HepG2 (cell line): Measurements from ENCODE around the gene SDF2. TPM values are rescaled to one million over a fixed set of nuclear protein-coding genes. Genes with fewer than 3 reads are reported as not detected.

Experiments used
- BATF2 ChIP-seq: sonication (generic); formaldehyde crosslinking; IDR thresholded peaks from 2 replicates; pipeline ENCODE4 v1.8.0; 2022; ENCODE audit warnings: mild to moderate bottlenecking, missing genetic modification reagents, moderate library complexity
- CEBPG ChIP-seq: IDR thresholded peaks from 2 replicates; pipeline ENCODE4 v1.6.1; 2016
- CERS6 ChIP-seq: sonication (generic); formaldehyde crosslinking; IDR thresholded peaks from 2 replicates; pipeline ENCODE4 v1.5.0; 2020; ENCODE audit warnings: missing genetic modification reagents
- DBP ChIP-seq: sonication (generic); formaldehyde crosslinking; IDR thresholded peaks from 2 replicates; pipeline ENCODE4 v1.4.0; 2020; ENCODE audit warnings: missing genetic modification reagents; ENCODE audit errors: not compliant biosample characterization
- GATAD2A ChIP-seq: IDR thresholded peaks from 2 replicates; pipeline ENCODE4 v1.6.1; 2016
- KDM2A ChIP-seq: sonication (generic); formaldehyde crosslinking; IDR thresholded peaks from 2 replicates; pipeline ENCODE4 v1.4.0; 2020; ENCODE audit warnings: low read depth, missing genetic modification reagents, borderline replicate concordance
- MNT ChIP-seq: fragments of 450-650 bp; IDR thresholded peaks from 2 replicates; pipeline ENCODE4 v1.6.1; 2016
- REXO4 ChIP-seq: sonication (generic); formaldehyde crosslinking; IDR thresholded peaks from 2 replicates; pipeline ENCODE4 v1.8.0; 2022; ENCODE audit warnings: missing genetic modification reagents, mild to moderate bottlenecking, borderline replicate concordance
- SALL1 ChIP-seq: sonication (generic); formaldehyde crosslinking; IDR thresholded peaks from 2 replicates; pipeline ENCODE4 v1.8.0; 2022; ENCODE audit warnings: mild to moderate bottlenecking, missing genetic modification reagents
- SRSF4 ChIP-seq: fragments of 200-400 bp; formaldehyde crosslinking; IDR thresholded peaks from one replicate; pipeline ENCODE4 v1.6.1; 2018; ENCODE audit warnings: mild to moderate bottlenecking, low read depth, low read length, moderate library complexity; ENCODE audit not compliant: poor library complexity, severe bottlenecking
- ZNF446 ChIP-seq: sonication (generic); formaldehyde crosslinking; IDR thresholded peaks from 2 replicates; pipeline ENCODE4 v1.5.0; 2020; ENCODE audit warnings: mild to moderate bottlenecking, missing genetic modification reagents
- ZNF580 ChIP-seq: IDR thresholded peaks from 2 replicates; pipeline ENCODE4 v1.6.1; 2016; ENCODE audit warnings: low read depth, borderline replicate concordance
- polyA plus RNA-seq, 8 experiments: library from polyadenylated mRNA; depleted of rRNA in 3 of 8; stranded (reverse) in 7 of 8; unstranded in 1 of 8; fragments of >200 nt; fragmentation: Illumina TruSeq in 4 of 8; extraction: Trizol in 4 of 8; gene quantifications; 2 replicates each; pipeline versions ENCODE4 v1.2.1 to v1.2.3, GENCODE V29; 2011 to 2016; ENCODE audit warnings: low read depth in 4 of 8, missing spikeins in 1 of 8, mixed read lengths in 1 of 8; ENCODE audit not compliant: insufficient read depth in 1 of 8
- total RNA-seq, 5 experiments: library from RNA; depleted of rRNA; stranded (reverse); fragments of >200 nt; fragmentation: Illumina TruSeq; extraction: Trizol; gene quantifications; 2 replicates each; pipeline ENCODE4 v1.2.3, GENCODE V29; 2016; ENCODE audit warnings: low read depth in 1 of 5
- TF ChIP-seq, protein P1 (sequence below): IDR thresholded peaks from 2 replicates; pipeline ENCODE4 v1.6.1; 2016; ENCODE audit warnings: missing biosample characterization, missing genetic modification reagents, low read depth
- TF ChIP-seq, protein P2 (sequence below): sonication (generic); formaldehyde crosslinking; IDR thresholded peaks from 2 replicates; pipeline ENCODE4 v1.5.1; 2020; ENCODE audit warnings: mild to moderate bottlenecking, missing genetic modification reagents, borderline replicate concordance

Gene SDF2
- total and polyA plus RNA-seq, 2 of the 13 experiments (the other 11 are each of a cell fraction or from before 2014, with no cell fraction given) = 58.2 to 58.4 TPM

DNA sequence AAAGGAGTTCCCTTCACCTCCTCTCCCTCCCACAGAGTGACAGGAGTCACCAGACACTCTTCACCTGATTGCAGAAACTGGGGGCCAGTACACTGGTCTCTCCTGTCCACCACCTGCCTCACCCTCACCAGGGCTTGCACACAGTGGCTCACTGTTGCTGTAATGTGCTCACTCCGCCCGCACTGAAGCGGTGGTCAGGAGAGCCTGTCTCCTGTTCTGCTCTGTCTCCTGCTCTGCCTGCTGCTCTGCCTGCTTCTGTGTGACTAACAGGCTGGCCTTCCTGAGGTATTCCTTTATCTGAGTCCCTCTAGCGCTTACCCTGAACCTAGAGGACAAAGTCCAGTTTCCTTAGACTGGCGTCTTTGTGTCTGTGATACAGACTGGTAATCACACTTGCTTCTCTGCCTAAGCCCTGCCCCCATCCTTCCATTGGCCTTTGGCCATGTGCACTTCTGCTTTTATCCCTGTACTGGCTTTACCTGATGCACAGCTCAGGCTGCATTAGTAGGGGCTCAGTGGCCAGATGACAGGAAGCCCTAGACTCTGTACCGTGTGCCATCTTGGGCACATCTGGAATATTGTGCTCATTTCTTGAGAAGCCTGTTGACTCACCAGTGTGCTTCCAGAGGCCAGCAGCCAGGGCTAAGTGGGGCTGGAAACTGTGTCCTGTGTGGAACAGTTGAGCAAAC, 36.7 kb upstream of the SDF2 start (continued):
- TF ChIP-seq, protein P1, sequence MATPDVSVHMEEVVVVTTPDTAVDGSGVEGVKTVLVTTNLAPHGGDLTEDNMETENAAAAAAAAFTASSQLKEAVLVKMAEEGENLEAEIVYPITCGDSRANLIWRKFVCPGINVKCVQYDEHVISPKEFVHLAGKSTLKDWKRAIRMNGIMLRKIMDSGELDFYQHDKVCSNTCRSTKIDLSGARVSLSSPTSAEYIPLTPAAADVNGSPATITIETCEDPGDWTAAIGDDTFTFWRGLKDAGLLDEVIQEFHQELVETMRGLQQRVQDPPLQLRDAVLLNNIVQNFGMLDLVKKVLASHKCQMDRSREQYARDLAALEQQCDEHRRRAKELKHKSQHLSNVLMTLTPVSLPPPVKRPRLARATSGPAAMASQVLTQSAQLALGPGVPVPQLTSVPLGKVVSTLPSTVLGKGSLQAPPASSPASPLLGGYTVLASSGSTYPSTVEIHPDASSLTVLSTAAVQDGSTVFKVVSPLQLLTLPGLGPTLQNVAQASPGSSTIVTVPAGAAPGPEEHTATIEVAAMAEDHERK (CRISPR knock-in tag) = no peak
- no peak for TF ChIP-seq DBP (CRISPR knock-in tag)
- TF ChIP-seq ZNF580 (CRISPR knock-in tag) = 0 out of 2 replicates have a peak, but pooled peaks have one; percentile 72
- peak; percentile 58 for TF ChIP-seq CEBPG (CRISPR knock-in tag)
- peak; percentile 68 for TF ChIP-seq MNT
- TF ChIP-seq, protein P2, sequence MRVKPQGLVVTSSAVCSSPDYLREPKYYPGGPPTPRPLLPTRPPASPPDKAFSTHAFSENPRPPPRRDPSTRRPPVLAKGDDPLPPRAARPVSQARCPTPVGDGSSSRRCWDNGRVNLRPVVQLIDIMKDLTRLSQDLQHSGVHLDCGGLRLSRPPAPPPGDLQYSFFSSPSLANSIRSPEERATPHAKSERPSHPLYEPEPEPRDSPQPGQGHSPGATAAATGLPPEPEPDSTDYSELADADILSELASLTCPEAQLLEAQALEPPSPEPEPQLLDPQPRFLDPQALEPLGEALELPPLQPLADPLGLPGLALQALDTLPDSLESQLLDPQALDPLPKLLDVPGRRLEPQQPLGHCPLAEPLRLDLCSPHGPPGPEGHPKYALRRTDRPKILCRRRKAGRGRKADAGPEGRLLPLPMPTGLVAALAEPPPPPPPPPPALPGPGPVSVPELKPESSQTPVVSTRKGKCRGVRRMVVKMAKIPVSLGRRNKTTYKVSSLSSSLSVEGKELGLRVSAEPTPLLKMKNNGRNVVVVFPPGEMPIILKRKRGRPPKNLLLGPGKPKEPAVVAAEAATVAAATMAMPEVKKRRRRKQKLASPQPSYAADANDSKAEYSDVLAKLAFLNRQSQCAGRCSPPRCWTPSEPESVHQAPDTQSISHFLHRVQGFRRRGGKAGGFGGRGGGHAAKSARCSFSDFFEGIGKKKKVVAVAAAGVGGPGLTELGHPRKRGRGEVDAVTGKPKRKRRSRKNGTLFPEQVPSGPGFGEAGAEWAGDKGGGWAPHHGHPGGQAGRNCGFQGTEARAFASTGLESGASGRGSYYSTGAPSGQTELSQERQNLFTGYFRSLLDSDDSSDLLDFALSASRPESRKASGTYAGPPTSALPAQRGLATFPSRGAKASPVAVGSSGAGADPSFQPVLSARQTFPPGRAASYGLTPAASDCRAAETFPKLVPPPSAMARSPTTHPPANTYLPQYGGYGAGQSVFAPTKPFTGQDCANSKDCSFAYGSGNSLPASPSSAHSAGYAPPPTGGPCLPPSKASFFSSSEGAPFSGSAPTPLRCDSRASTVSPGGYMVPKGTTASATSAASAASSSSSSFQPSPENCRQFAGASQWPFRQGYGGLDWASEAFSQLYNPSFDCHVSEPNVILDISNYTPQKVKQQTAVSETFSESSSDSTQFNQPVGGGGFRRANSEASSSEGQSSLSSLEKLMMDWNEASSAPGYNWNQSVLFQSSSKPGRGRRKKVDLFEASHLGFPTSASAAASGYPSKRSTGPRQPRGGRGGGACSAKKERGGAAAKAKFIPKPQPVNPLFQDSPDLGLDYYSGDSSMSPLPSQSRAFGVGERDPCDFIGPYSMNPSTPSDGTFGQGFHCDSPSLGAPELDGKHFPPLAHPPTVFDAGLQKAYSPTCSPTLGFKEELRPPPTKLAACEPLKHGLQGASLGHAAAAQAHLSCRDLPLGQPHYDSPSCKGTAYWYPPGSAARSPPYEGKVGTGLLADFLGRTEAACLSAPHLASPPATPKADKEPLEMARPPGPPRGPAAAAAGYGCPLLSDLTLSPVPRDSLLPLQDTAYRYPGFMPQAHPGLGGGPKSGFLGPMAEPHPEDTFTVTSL = peak; percentile 47; the same call in 1 of the 2 replicates
- TF ChIP-seq KDM2A (CRISPR knock-in tag) = peak; percentile 69
- no peak for TF ChIP-seq SRSF4
- peak; percentile 91 for TF ChIP-seq SALL1 (CRISPR knock-in tag)
- no peak for TF ChIP-seq REXO4 (CRISPR knock-in tag)
- TF ChIP-seq BATF2 (CRISPR knock-in tag) = peak; percentile 82; the same call in 1 of the 2 replicates
- TF ChIP-seq GATAD2A = peak; percentile 96
- TF ChIP-seq CERS6 = no peak
- no peak for TF ChIP-seq ZNF446 (CRISPR knock-in tag)
